Activated T-cell treated with anti-CD3 and anti-CD28 coated beads, Interleukin-2, amount 50 U/mL, for 4 hours (primary cell): Measurements from ENCODE around the gene RAD51B. TPM values are rescaled to one million over a fixed set of nuclear protein-coding genes. Genes with fewer than 3 reads are reported as not detected.

Experiments
- ATAC-seq, 2 donors: fragments of 200-7000 bp; cut with Tn5 transposase; one replicate each; pipeline ENCODE4 v1.10.0; 2021
- DNase-seq: peaks from one replicate; pipeline ENCODE4 v3.0.0-alpha.2; 2020
- H3K27me3 Mint-ChIP-seq: one replicate; pipeline ENCODE4 v1.8.0; 2021; ENCODE audit warnings: low read depth, mixed read lengths
- H3K36me3 Mint-ChIP-seq: one replicate; pipeline ENCODE4 v1.8.0; 2022; ENCODE audit warnings: mixed read lengths; ENCODE audit not compliant: insufficient read depth
- H3K4me1 Mint-ChIP-seq: one replicate; pipeline ENCODE4 v1.8.0; 2021; ENCODE audit warnings: low read depth, mixed read lengths
- H3K4me3 Mint-ChIP-seq: one replicate; pipeline ENCODE4 v1.8.0; 2021; ENCODE audit warnings: mild to moderate bottlenecking, moderate library complexity, mixed read lengths
- H3K9me3 Mint-ChIP-seq: one replicate; pipeline ENCODE4 v1.8.0; 2021; ENCODE audit warnings: mixed read lengths
- total RNA-seq, 3 donors: library from RNA; stranded (reverse); gene quantifications; one replicate each; pipeline ENCODE4 v1.2.1, GENCODE V29; 2021

RAD51B gene
- total RNA-seq, 3 donors from 2014 or later = 10.6 to 16.1 (median 14.2) TPM

DNA sequence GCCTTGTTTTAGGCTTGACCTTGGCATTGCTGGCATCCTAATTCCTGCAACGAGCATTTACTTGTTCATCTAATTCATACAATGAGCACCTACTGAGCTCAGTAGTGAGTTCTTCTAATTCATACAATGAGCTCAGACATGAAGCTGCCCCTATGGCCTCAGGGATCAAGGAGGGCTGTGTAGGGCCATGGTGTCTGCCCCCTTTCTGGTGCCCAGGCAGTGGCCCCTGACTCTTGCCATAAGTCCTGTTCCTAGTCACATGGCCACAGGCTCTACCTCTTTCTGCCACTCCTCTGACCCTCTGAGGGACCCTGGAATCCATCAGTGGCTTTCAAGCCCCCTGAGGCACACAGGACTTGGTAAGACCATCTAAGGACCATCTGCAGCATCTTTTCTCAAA lies 824.5 kb downstream of the RAD51B start:
- DNase-seq (no peak), ATAC-seq (no peak)
- no peaks in the 10 kb centered on the region for H3K27me3 Mint-ChIP-seq
- no peaks in the 10 kb centered on the region for H3K4me1 Mint-ChIP-seq
- peaks cover 2% of the 10 kb centered on the region for H3K36me3 Mint-ChIP-seq
- H3K9me3 Mint-ChIP-seq = peaks cover 7% of the 10 kb centered on the region
- H3K4me3 Mint-ChIP-seq = no peak overlapping the region

DNA sequence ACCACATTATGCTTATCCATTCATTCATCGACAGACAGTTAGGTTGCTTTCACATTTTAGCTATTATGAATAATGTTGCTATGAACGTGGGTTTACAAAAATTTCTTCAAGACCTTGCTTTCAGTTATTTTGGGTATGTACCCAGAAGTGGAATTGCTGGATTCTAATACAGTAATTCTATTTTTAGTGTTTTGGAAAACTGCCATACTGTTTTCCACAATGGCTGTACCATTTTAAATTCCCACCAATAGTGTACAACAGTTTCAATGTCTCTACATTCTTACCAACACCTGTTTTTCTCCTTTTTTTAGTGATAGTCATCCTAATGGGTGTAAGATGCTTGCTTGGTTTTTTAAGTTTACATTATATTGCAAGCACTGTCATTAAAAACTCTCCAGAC lies 825.8 kb downstream of the RAD51B start:
- no peak overlapping the region for H3K4me3 Mint-ChIP-seq
- peaks cover 6% of the 10 kb centered on the region for H3K9me3 Mint-ChIP-seq
- DNase-seq (no peak), ATAC-seq (no peak)
- H3K4me1 Mint-ChIP-seq = no peaks in the 10 kb centered on the region
- H3K36me3 Mint-ChIP-seq = peaks cover 2% of the 10 kb centered on the region
- no peaks in the 10 kb centered on the region for H3K27me3 Mint-ChIP-seq

DNA sequence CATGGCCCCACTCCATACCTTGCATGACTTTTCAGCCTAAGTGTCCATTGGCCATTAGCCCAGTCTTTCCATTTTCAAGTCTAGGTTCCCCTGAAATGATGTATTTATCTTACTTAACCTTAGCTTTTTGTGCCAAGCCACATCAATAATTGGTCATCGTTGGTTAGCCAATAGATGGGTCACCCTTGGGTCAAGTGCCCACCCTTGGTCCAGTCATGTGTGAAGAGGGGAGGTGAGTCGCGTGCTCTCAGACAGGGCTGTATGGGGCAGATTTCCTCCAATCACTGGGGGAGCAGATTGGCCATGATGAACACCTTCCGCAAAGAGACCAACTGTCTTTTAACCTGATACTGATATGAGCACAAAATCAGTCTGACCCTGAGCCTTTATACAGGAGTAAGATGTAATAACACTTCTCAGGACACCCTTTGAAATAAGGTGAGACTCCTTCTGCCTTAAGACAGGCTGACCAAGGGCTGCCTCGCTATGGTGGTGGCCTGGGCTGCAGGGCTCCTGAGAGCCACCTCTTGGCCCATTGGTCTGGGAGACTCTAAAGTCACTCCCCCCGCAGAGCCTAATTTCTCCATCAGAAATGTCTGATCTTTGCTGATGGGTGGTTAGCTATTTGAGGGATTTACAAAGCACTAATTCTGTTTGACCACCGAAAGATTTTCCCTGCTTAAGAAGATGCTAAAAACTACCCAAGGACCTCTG lies 830.1 kb downstream of the RAD51B start:
- Mint-ChIP-seq H3K4me1 (peaks cover 5% of the 10 kb centered on the region), H3K4me3 (no peak overlapping the region), H3K27me3 (no peaks in the 10 kb centered on the region), H3K36me3 (no peaks in the 10 kb centered on the region), H3K9me3 (no peaks in the 10 kb centered on the region)
- no peak for ATAC-seq
- DNase-seq = no peak

DNA sequence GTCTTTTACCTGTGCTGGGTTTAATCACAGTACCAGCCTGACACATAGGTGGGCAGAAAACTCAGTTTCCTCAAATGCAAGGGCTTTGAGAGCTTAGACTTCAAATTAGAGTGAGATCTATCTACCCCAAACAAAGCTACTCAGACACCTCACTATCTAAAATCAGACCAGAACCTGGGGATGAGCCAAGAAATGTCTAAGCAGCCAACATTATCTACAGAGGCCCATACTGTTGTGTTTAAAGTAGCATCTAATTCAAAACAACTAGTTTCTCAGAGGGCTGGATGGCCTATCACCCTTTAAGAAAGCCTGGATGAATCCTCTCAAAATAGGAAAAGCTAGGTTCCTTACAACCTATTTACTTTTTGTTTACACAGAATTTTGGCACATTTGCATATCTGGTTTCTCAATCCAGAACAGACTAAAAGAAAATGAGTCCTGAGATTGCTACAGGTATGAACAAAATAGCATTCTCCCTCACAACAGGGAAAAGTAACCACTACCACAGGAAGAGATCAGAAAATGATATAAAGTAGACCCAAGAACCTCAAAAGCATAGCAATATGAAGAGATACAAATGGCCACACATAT lies 830.9 kb downstream of the RAD51B start:
- Mint-ChIP-seq H3K4me3 (no peak overlapping the region), H3K27me3 (no peaks in the 10 kb centered on the region), H3K36me3 (no peaks in the 10 kb centered on the region)

DNA sequence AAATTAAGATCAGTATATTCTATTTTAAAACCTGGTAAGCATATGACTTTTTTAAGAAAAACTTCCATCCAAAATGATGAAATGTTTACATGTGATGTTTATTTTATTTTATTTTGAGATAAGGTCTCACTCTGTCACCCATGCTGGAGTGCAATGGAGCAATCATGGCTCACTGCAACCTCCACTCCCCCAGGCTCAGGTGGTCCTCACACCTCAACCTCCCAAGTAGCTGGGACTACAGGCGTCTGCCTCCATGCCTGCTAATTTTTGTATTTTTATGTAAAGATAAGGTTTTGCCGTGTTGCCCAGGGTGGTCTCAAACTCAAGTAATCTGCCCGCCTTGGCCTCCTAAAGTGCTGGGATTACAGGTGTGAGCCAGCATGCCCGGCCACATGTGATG lies 831.5 kb downstream of the RAD51B start:
- Mint-ChIP-seq H3K4me3 (no peak overlapping the region), H3K27me3 (no peaks in the 10 kb centered on the region), H3K36me3 (no peaks in the 10 kb centered on the region), H3K9me3 (no peaks in the 10 kb centered on the region), H3K4me1 (peaks cover 5% of the 10 kb centered on the region)
- ATAC-seq = no peak
- no peak for DNase-seq

More for the DNA sequence above, 830.9 kb downstream of the RAD51B start:
- H3K9me3 Mint-ChIP-seq = no peaks in the 10 kb centered on the region
- no peak for ATAC-seq
- H3K4me1 Mint-ChIP-seq = peaks cover 5% of the 10 kb centered on the region
- no peak for DNase-seq

DNA sequence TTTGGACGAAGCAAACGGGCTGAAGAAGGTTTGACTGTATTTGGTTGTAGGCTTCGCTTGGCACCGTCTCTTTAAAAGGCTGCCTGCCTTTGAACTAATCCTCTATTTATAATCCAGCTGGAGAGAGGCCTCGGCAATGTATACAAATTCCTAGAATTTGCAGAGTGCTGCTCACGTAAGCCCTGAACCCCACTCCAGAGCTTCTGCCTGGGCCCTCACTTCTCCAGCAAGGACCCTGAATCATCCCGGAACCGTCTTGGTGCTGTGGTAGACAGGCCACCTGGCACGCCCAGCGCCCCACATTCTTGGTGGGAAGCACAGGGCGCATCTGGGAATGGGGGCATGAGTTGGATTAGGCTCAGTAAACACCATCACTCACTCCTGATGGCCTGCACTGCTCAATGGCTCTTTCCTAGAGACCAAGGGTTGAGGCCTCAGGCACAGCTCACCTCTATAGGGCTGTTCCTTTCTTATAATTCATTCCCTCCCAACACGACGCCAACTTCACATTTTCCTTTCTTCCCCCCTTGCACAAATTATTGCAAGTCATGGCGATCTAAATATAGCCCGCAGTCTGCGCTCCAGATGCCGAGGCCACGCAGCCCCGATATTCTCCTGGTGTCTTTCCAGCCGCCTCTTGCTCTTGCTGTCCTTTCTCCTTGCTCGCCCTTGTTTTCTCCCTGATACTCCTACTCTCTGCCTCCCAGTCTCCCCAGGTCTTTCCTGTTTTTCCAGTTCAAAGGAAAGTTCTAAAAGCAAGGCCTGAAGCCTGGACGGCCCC lies 832.3 kb downstream of the RAD51B start:
- ATAC-seq = no peak
- H3K27me3 Mint-ChIP-seq = no peaks in the 10 kb centered on the region
- peaks cover 5% of the 10 kb centered on the region for H3K4me1 Mint-ChIP-seq
- no peak for DNase-seq
- H3K9me3 Mint-ChIP-seq = no peaks in the 10 kb centered on the region
- H3K4me3 Mint-ChIP-seq = no peak overlapping the region
- H3K36me3 Mint-ChIP-seq = no peaks in the 10 kb centered on the region

DNA sequence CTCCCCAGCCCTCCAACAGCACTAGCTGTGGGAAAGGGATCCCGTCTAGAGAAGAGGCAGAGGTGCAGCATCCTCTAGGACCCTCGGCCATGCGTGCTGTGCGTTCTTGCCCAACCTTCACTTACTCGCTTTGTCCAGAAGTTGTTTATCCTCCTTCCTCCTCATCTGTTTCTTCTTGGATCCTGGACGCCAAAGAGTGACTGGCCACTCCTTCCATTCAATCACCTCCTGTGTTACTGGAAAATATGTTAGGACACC lies 832.8 kb downstream of the RAD51B start:
- H3K27me3 Mint-ChIP-seq = no peaks in the 10 kb centered on the region
- H3K4me1 Mint-ChIP-seq = peaks cover 5% of the 10 kb centered on the region
- no peaks in the 10 kb centered on the region for H3K36me3 Mint-ChIP-seq
- no peak for ATAC-seq
- H3K9me3 Mint-ChIP-seq = no peaks in the 10 kb centered on the region
- DNase-seq = no peak
- H3K4me3 Mint-ChIP-seq = no peak overlapping the region

DNA sequence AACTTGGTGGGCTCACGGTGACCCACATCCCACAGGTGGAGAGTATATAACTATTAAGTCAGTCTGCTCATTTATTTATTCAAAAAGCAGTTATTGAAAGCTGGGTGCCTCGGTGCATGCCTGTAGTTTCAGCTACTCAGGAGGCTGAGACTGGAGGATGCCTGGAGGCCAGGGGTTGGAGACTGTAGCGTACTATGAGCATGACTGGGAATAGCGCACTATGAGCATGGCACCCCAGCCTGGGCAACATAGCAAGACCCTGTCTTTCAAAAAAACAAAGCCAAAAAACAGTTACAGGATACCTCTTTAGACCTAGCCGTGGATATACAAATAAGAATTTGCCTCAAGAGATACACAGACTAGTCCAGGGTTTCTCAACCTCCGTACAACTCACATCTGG lies 833.5 kb downstream of the RAD51B start:
- peaks cover 5% of the 10 kb centered on the region for H3K4me1 Mint-ChIP-seq
- ATAC-seq = no peak

DNA sequence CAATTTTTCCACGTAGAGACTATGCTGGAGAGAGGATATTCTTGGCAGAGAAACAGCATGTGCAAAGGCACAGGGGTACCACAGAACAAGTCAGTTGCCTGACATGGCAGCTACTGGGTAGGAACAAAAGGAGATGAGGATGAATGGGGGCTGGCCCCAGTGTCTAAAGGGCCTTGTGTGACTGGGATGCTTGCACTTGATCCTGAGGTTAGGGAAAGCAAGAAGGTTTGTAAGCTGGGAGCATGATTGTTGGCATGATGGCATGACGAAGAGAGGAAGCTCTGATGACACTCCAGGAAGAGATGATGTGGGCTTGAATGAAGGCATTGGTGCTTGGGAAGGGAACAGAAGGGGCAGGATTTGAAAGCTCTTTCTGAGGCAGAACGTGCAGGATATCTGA lies 834.2 kb downstream of the RAD51B start:
- peaks cover 5% of the 10 kb centered on the region for H3K4me1 Mint-ChIP-seq
- no peaks in the 10 kb centered on the region for H3K9me3 Mint-ChIP-seq
- H3K27me3 Mint-ChIP-seq = no peaks in the 10 kb centered on the region
- DNase-seq (no peak), ATAC-seq (no peak)
- H3K4me3 Mint-ChIP-seq = no peak overlapping the region
- no peaks in the 10 kb centered on the region for H3K36me3 Mint-ChIP-seq

More for the DNA sequence above, 833.5 kb downstream of the RAD51B start:
- Mint-ChIP-seq H3K9me3 (no peaks in the 10 kb centered on the region), H3K4me3 (no peak overlapping the region), H3K27me3 (no peaks in the 10 kb centered on the region), H3K36me3 (no peaks in the 10 kb centered on the region)
- no peak for DNase-seq

DNA sequence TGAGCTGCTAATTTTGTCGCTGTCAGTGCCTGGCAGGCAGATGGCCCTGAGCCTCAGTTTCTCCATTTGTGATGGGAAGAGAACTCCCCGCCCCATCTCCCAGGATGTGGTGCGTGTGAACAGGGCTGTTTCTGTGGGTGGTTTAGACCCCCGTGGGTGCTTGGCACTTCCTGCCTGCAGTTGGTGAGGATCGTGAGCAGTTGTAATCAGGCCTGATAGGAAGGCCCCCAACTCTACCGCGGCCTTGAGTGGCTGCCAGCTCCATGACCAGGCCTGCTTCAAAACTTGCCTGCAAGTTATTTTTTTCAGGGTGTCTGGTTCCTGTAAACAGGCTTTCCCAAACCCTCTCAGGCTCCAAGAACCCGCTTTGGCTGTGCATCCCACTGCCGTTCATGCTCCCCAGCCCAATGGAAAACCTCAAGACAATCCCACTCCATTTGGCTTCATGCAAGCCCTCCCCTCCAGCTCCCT lies 834.9 kb downstream of the RAD51B start:
- Mint-ChIP-seq H3K4me1 (peaks cover 5% of the 10 kb centered on the region), H3K9me3 (no peaks in the 10 kb centered on the region), H3K4me3 (no peak overlapping the region), H3K36me3 (no peaks in the 10 kb centered on the region), H3K27me3 (no peaks in the 10 kb centered on the region)
- DNase-seq (no peak), ATAC-seq (no peak)

DNA sequence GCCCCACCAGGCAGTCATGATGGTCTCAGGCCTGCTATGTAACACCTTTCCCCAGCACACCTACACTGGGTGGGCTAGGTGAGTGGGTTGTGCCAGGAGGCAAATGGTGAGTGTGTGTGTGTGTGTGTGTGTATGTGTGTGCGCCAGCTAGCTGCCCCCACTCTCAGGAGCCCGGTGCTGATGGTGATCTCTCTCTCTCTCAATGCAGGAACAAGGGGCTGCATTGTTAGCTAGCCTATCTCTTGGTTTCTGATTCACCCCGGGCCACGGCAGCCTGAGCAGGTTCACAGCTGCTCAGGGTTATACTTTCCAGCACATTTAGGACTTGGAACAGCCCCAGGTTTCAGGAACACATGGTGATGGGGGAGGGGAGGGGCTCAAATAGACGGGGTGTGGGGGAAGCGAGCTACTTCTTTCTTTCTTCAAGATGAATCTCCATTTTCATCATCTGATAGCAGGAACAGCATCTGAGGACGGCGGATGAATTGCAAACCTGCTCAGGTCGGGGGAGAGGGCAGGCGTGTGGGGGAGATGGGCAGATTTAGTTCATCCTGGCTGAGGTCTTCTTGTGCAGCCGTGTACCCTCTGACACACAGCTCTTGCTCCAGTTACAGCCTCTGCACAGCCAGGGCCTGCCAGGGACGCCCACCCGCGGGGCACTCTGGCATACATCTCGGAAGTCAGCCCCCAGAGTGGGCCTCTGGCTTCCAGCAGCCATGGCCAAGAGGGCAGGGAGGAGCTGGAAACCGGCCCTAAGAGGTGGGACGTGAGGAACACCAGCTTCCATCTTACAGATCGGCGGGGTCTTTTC lies 835.6 kb downstream of the RAD51B start:
- DNase-seq (no peak), ATAC-seq (no peak)
- Mint-ChIP-seq H3K4me3 (no peak overlapping the region), H3K36me3 (no peaks in the 10 kb centered on the region), H3K4me1 (peaks cover 5% of the 10 kb centered on the region), H3K9me3 (no peaks in the 10 kb centered on the region), H3K27me3 (no peaks in the 10 kb centered on the region)

DNA sequence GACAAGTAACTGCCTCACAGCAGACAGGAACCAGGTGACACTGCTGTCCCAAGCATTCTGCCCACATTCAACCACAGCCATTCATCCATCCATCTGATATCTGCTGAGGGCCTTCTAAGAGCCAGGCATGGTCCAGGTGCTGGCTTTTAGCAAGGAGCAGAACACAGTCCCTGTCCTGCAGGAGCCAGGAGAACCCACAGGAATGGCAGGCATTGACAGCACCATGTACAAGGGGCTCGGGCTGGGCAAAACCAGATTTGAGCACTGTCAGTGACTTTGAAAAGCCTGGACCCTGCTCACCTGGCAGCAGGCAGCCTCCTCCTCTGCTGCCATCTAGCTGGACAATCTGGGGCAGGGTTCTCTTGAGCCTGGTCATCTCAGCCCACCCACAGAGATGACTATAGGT lies 836.3 kb downstream of the RAD51B start:
- no peak overlapping the region for H3K4me3 Mint-ChIP-seq
- H3K27me3 Mint-ChIP-seq = no peaks in the 10 kb centered on the region
- DNase-seq = no peak
- ATAC-seq = no peak
- H3K9me3 Mint-ChIP-seq = no peaks in the 10 kb centered on the region
- no peaks in the 10 kb centered on the region for H3K36me3 Mint-ChIP-seq
- H3K4me1 Mint-ChIP-seq = peaks cover 2% of the 10 kb centered on the region

DNA sequence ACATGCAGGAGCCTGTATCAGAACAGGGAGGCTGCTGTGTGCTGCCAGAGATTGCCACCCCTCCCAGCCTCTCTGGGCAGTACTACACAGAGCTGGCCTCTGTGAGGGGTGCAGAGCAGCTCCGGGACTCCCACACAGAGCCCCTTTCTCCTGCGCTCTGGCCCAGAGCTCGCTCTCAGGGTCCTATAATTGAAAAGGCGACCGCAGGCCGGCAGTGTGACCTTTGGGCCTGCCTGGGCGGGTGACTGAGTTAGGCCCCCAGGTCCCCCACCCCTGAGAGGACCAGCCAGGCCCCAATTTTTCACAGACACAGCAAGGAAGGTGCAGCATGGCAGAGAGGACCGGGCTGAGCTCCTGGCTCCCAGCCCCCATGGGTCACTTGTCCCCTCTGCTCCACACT lies 836.9 kb downstream of the RAD51B start:
- no peaks in the 10 kb centered on the region for H3K36me3 Mint-ChIP-seq
- ATAC-seq (no peak), DNase-seq (no peak)
- H3K27me3 Mint-ChIP-seq = no peaks in the 10 kb centered on the region
- H3K4me3 Mint-ChIP-seq = no peak overlapping the region
- no peaks in the 10 kb centered on the region for H3K9me3 Mint-ChIP-seq
- H3K4me1 Mint-ChIP-seq = no peaks in the 10 kb centered on the region

DNA sequence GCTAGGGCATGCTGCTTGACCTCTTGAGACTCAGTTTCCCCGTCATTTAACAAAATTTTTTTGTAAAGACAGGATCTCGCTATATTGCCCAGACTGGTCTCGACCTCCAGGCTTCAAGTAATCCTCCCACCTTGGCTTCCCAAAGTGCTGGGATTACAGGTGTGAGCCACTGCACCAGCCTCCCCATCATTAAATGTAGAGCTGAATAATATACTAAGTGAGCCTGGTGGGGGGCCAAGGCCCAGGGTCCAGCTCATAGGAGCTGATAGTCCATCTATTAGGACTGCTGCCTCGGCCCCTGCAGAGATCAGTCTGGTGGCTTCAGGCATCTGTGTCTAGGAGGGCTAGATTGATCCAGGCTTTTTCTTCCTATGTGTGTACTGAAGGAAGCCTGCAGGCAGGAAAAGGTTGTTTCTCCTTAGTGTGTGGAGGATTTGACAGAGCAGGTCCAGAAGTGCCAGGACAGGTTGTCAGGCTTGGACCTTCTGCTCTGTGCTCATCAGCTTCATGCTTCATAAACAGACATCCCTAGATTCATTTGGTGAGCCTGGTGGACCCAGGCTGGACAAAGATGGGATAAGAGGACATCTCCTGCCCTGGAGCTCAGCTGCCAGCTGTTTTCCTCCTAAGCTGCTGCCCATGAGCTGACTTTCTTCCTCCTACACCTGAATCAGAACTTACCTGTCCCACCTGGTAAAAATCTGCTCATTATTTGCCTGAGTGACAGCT lies 837.9 kb downstream of the RAD51B start:
- Mint-ChIP-seq H3K36me3 (no peaks in the 10 kb centered on the region), H3K27me3 (no peaks in the 10 kb centered on the region), H3K9me3 (no peaks in the 10 kb centered on the region), H3K4me1 (peaks cover 8% of the 10 kb centered on the region), H3K4me3 (no peak overlapping the region)
- DNase-seq = no peak
- ATAC-seq = no peak
